H9 (cell line): Measurements from ENCODE around the gene SLC16A2. TPM values are rescaled to one million over a fixed set of nuclear protein-coding genes. Genes with fewer than 3 reads are reported as not detected.
A peak's percentile ranks its signal among the peaks of the same experiment; 100 is the strongest.

Source experiments
- DNase-seq: peaks from one replicate; pipeline ENCODE4 v3.0.0-alpha.2; 2017
- H2AFZ ChIP-seq: one replicate; pipeline ENCODE4 v1.6.1; 2013; ENCODE audit warnings: mild to moderate bottlenecking, low read length, control low read depth, moderate library complexity
- H2AK5ac ChIP-seq: 2 replicates; pipeline ENCODE4 v1.6.1; 2013; ENCODE audit warnings: low read length, control low read depth, mixed read lengths; ENCODE audit not compliant: insufficient read length
- H2BK120ac ChIP-seq: one replicate; pipeline ENCODE4 v1.6.1; 2013; ENCODE audit warnings: low read depth, mild to moderate bottlenecking, low read length, control low read depth, inconsistent platforms; ENCODE audit not compliant: poor library complexity, severe bottlenecking
- H2BK12ac ChIP-seq: 2 replicates; pipeline ENCODE4 v1.6.1; 2013; ENCODE audit warnings: low read length, control low read depth, mixed read lengths, low read depth; ENCODE audit not compliant: insufficient read length
- H2BK15ac ChIP-seq: 2 replicates; pipeline ENCODE4 v1.6.1; 2013; ENCODE audit warnings: low read depth, low read length, control low read depth
- H2BK20ac ChIP-seq: one replicate; pipeline ENCODE4 v1.6.1; 2013; ENCODE audit warnings: low read depth, mild to moderate bottlenecking, low read length, control low read depth, inconsistent platforms; ENCODE audit not compliant: poor library complexity, severe bottlenecking
- H2BK5ac ChIP-seq: 2 replicates; pipeline ENCODE4 v1.6.1; 2013; ENCODE audit warnings: low read length, control low read depth, mixed read lengths; ENCODE audit not compliant: insufficient read length
- H3K14ac ChIP-seq: 2 replicates; pipeline ENCODE4 v1.6.1; 2013; ENCODE audit warnings: low read length, control low read depth; ENCODE audit not compliant: insufficient read depth
- H3K18ac ChIP-seq: 2 replicates; pipeline ENCODE4 v1.6.1; 2013; ENCODE audit warnings: low read depth, mild to moderate bottlenecking, mixed read lengths, low read length, control low read depth; ENCODE audit not compliant: insufficient read length
- H3K23ac ChIP-seq: 2 replicates; pipeline ENCODE4 v1.6.1; 2013; ENCODE audit warnings: low read length, control low read depth, mixed read lengths, low read depth; ENCODE audit not compliant: insufficient read length
- H3K23me2 ChIP-seq: 2 replicates; pipeline ENCODE4 v1.6.1; 2013; ENCODE audit warnings: low read depth, mild to moderate bottlenecking, mixed read lengths, low read length, control low read depth; ENCODE audit not compliant: insufficient read length, poor library complexity, severe bottlenecking
- H3K27ac ChIP-seq: 2 replicates; pipeline ENCODE4 v1.5.1; 2013; ENCODE audit warnings: low read length, control low read depth, mixed read lengths, low read depth; ENCODE audit not compliant: insufficient read length
- H3K27me3 ChIP-seq: 2 replicates; pipeline ENCODE4 v1.6.1; 2013; ENCODE audit warnings: low read length, control low read depth, inconsistent platforms; ENCODE audit not compliant: insufficient read depth
- H3K4ac ChIP-seq: 2 replicates; pipeline ENCODE4 v1.6.1; 2013; ENCODE audit warnings: low read depth, mild to moderate bottlenecking, control low read depth, inconsistent platforms, low read length, moderate library complexity
- H3K4me1 ChIP-seq: 2 replicates; pipeline ENCODE4 v1.6.1; 2013; ENCODE audit warnings: low read length, control low read depth, inconsistent platforms; ENCODE audit not compliant: insufficient read depth
- H3K4me2 ChIP-seq: 2 replicates; pipeline ENCODE4 v1.6.1; 2013; ENCODE audit warnings: low read length, control low read depth, mixed read lengths; ENCODE audit not compliant: insufficient read length, insufficient read depth
- H3K56ac ChIP-seq: 2 replicates; pipeline ENCODE4 v1.6.1; 2013; ENCODE audit warnings: low read depth, mild to moderate bottlenecking, mixed read lengths, low read length, control low read depth; ENCODE audit not compliant: insufficient read length
- H3K79me1 ChIP-seq: 2 replicates; pipeline ENCODE4 v1.6.1; 2013; ENCODE audit warnings: low read depth, mild to moderate bottlenecking, moderate library complexity, low read length, control low read depth, inconsistent platforms; ENCODE audit not compliant: insufficient read depth, poor library complexity, severe bottlenecking
- H3K79me2 ChIP-seq: 2 replicates; pipeline ENCODE4 v1.6.1; 2013; ENCODE audit warnings: low read length, control low read depth, inconsistent platforms; ENCODE audit not compliant: insufficient read depth
- H3K9ac ChIP-seq: 2 replicates; pipeline ENCODE4 v1.6.1; 2013; ENCODE audit warnings: low read length, control low read depth, mixed read lengths; ENCODE audit not compliant: insufficient read length; ENCODE audit errors: extremely low read depth
- H3K9me3 ChIP-seq: one replicate; pipeline ENCODE4 v1.6.1; 2013; ENCODE audit warnings: low read depth, low read length, inconsistent platforms; ENCODE audit not compliant: control insufficient read depth
- H3T11ph ChIP-seq: one replicate; pipeline ENCODE4 v1.6.1; 2013; ENCODE audit warnings: mild to moderate bottlenecking, low read length, control low read depth, inconsistent platforms
- H4K20me1 ChIP-seq: one replicate; pipeline ENCODE4 v1.6.1; 2013; ENCODE audit not compliant: control insufficient read depth, insufficient read length, insufficient read depth
- H4K5ac ChIP-seq: 2 replicates; pipeline ENCODE4 v1.6.1; 2013; ENCODE audit warnings: low read depth, mild to moderate bottlenecking, mixed read lengths, low read length, control low read depth; ENCODE audit not compliant: insufficient read length
- H4K8ac ChIP-seq: replicated peaks from 2 replicates; pipeline ENCODE4 v1.6.1; 2013; ENCODE audit warnings: low read length, control low read depth, mixed read lengths, low read depth; ENCODE audit not compliant: insufficient read length
- H4K91ac ChIP-seq: 2 replicates; pipeline ENCODE4 v1.6.1; 2013; ENCODE audit warnings: low read depth, mild to moderate bottlenecking, moderate library complexity, mixed read lengths, low read length, control low read depth; ENCODE audit not compliant: insufficient read length
- H3K27ac Mint-ChIP-seq, 3 experiments: 2 replicates in 2 of 3; 3 replicates in 1 of 3; pipeline ENCODE4 v1.8.0; 2020 to 2021; ENCODE audit warnings: mixed read lengths in 3 of 3, mild to moderate bottlenecking in 1 of 3, moderate library complexity in 1 of 3
- H3K27me3 Mint-ChIP-seq: 2 replicates; pipeline ENCODE4 v1.8.0; 2021; ENCODE audit warnings: low read depth, mild to moderate bottlenecking, moderate library complexity, mixed read lengths
- H3K36me3 Mint-ChIP-seq, 3 experiments: 2 replicates in 2 of 3; 3 replicates in 1 of 3; pipeline ENCODE4 v1.8.0; 2020 to 2021; ENCODE audit warnings: low read depth in 3 of 3, mixed read lengths in 3 of 3; ENCODE audit not compliant: insufficient read depth in 1 of 3
- H3K4me1 Mint-ChIP-seq, 2 experiments: 2 replicates each; pipeline ENCODE4 v1.8.0; 2020; ENCODE audit warnings: mixed read lengths in 2 of 2
- H3K4me3 Mint-ChIP-seq, 2 experiments: 2 replicates in 1 of 2; 3 replicates in 1 of 2; pipeline ENCODE4 v1.8.0; 2020 to 2021; ENCODE audit warnings: mild to moderate bottlenecking in 2 of 2, mixed read lengths in 2 of 2, moderate library complexity in 1 of 2
- H3K9me3 Mint-ChIP-seq, 2 experiments: 2 replicates in 1 of 2; 3 replicates in 1 of 2; pipeline ENCODE4 v1.8.0; 2020; ENCODE audit warnings: mild to moderate bottlenecking in 2 of 2, mixed read lengths in 2 of 2, moderate library complexity in 1 of 2
- WGBS: extraction: QIAGEN DNeasy Blood & Tissue Kit; methylation state at CpG from one replicate; pipeline ENCODE4 v1.1.7; 2013; ENCODE audit warnings: missing lambda C conversion rate, low lambda C conversion rate, mixed read lengths; ENCODE audit not compliant: insufficient read length; ENCODE audit errors: extremely low coverage; 5-methylcytosine and 5-hydroxymethylcytosine counted together
- total RNA-seq: library from RNA; stranded (reverse); gene quantifications from 2 replicates; pipeline ENCODE4 v1.2.1, GENCODE V29; 2021
- TF ChIP-seq, protein P1 (sequence below): fragments of 200-600 bp; sonication (generic); conservative IDR thresholded peaks from 3 replicates; pipeline ENCODE4 v1.8.0; 2021; ENCODE audit warnings: antibody characterized with exemption, mild to moderate bottlenecking

The SLC16A2 gene
- total RNA-seq, 1 experiment from 2014 or later: 17.1 TPM

DNA sequence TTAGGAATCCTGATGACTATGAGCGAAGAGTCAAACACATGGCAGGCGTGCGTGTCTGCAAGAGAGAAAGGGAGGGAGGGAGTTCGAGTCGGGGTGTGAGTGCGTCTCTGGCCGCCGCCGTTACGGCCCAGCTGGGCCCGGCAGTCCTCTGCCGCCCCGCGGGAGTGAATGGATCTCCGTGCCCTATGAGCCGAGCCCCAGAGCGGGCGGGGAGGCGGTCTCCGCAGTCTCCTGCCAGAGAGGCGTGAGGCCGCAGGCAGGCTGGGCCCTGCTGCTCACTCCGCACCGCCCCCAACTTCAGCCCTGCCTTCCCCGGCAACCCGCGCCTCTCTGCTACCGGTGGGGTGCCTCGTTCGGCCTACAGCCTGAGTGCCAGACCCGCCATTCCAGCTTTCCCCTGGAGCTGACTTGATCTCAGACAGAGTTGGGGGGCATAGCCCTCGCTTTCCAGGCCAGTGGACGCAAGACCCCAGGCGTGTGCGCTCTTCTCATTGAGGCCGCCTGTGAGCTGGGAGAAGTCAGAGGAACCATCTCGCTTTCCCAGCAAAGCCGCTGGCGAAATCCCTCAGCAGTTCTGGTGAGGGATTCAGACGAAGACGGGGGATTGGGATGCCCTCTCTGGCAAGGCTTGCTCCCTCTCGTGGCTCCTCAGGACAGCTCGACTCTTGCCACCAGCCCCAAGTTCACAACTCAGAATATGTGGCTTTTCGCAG is 1.4 kb downstream of the SLC16A2 start:
- Histone ChIP-seq H3K23ac (no peak overlapping the region), H3K56ac (no peak overlapping the region), H3K14ac (peak overlapping the region; percentile 79; the same call in 1 of the 2 replicates), H3T11ph (no peak overlapping the region), H2BK12ac (no peak overlapping the region), H2AFZ (no peak overlapping the region), H4K20me1 (no peaks in the 10 kb centered on the region), H3K4me1 (no peaks in the 10 kb centered on the region), H3K79me1 (no peaks in the 10 kb centered on the region), H2BK20ac (no peak overlapping the region), H4K91ac (no peak overlapping the region), H3K9ac (no peak overlapping the region), H3K27ac (no peak overlapping the region), H2AK5ac (no peak overlapping the region), H2BK15ac (no peak overlapping the region), H3K4me2 (peak overlapping the region; percentile 76), H3K9me3 (no peaks in the 10 kb centered on the region), H4K5ac (no peak overlapping the region), H2BK120ac (no peak overlapping the region), H3K79me2 (no peaks in the 10 kb centered on the region), H3K4ac (no peak overlapping the region), H3K27me3 (no peaks in the 10 kb centered on the region), H4K8ac (no peak overlapping the region), H3K18ac (peak overlapping the region; percentile 41), H2BK5ac (no peak overlapping the region), H3K23me2 (peaks cover 24% of the 10 kb centered on the region)
- TF ChIP-seq, protein P1, sequence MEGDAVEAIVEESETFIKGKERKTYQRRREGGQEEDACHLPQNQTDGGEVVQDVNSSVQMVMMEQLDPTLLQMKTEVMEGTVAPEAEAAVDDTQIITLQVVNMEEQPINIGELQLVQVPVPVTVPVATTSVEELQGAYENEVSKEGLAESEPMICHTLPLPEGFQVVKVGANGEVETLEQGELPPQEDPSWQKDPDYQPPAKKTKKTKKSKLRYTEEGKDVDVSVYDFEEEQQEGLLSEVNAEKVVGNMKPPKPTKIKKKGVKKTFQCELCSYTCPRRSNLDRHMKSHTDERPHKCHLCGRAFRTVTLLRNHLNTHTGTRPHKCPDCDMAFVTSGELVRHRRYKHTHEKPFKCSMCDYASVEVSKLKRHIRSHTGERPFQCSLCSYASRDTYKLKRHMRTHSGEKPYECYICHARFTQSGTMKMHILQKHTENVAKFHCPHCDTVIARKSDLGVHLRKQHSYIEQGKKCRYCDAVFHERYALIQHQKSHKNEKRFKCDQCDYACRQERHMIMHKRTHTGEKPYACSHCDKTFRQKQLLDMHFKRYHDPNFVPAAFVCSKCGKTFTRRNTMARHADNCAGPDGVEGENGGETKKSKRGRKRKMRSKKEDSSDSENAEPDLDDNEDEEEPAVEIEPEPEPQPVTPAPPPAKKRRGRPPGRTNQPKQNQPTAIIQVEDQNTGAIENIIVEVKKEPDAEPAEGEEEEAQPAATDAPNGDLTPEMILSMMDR: peak; percentile 52; the same call in 2 of the 3 replicates
- WGBS: no CpG with 5 or more reads among the region's 44 CpGs
- Mint-ChIP-seq H3K27me3 (peaks cover 9% of the 10 kb centered on the region; the same call in 1 of the 2 replicates), H3K27ac (0 out of 7 replicates have a peak overlapping the region, but pooled peaks of 2 of the 3 experiments have one; percentile 24 to 65), H3K36me3 (peaks cover 0 to 7% (median 4%) of the 10 kb centered on the region in 3 experiments; a peak in 5 of 7 replicates), H3K4me1 (peaks cover 15 to 27% of the 10 kb centered on the region in 2 experiments), H3K9me3 (peaks cover 30 to 45% of the 10 kb centered on the region in 2 experiments), H3K4me3 (peak overlapping the region; percentile 76 to 91)
- peak; percentile 65 for DNase-seq
